ENCODE results near the gene PRDX2.

PRDX2 gene

GRCh38 chr19:12751635-12752034 lies 50.0 kb downstream of the PRDX2 start, which contains the start of gene BEST2:
TSS of gene BEST2 (plus strand) at chr19:12751791. CDS start at chr19:12752593, 802 bp downstream.
- no peak for DNase-seq

DNA sequence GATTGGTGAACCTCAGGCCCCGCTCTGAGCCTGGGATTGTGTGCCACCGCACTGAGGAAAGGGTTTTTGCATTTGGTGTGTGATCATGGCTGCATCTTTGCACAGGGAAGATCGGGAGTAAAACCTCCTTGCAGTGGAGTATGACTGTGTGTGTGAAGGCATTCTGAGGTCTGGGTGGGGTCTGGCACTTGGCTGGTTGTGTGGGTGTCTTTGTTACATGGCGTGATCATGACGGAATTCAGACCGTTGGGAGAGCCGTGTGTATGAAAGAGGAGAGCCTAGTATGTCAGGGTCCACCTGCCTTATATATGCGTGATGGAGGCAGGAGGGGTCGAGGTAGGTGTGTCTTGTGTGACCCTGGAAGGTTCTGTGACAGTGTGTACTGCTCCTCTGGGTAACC lies 50.7 kb downstream of the PRDX2 start:
- DNase-seq, result no peak

GRCh38 chr19:12749938-12750521 lies 51.6 kb downstream of the PRDX2 start:
- no peak for DNase-seq

DNA sequence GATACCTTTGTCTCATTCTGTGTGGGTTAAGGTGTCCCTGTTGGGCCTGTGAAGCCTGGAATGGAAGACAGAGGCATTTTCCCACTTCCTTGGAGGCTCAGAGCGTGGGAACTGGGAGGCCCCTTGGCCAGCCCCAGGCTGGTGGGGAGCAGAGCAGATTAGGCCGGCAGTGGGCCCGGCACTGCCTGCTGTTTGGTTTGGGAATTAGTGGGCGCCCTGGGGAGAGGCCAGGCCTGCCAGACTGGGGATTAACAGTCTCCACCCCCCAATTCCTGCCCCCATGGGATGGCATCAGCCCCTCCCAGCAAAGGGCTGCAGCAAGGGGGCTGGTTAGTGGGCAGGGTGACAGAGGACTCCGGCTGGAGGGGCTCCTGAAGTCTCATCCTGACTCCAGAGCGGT lies 53.1 kb downstream of the PRDX2 start:
- no peak for DNase-seq

Measured in cerebellar nuclear complex (tissue), 1 donor.